Karpas-422 (cell line): ENCODE measurements around the gene ABCA13. TPM values are rescaled to one million over a fixed set of nuclear protein-coding genes. Genes with fewer than 3 reads are reported as not detected.

ENCODE experiments used
- DNase-seq: peaks from one replicate; pipeline ENCODE4 v3.0.0-alpha.2; 2015
- H2AFZ ChIP-seq: fragments of 200-600 bp; sonication (generic); 2 replicates; pipeline ENCODE4 v1.6.1; 2014; ENCODE audit warnings: antibody characterized with exemption, low read length, mixed read lengths
- H3K27ac ChIP-seq: fragments of 200-600 bp; sonication (generic); 2 replicates; pipeline ENCODE4 v1.5.1; 2014; ENCODE audit warnings: mild to moderate bottlenecking, low read length, moderate library complexity
- H3K27me3 ChIP-seq: fragments of 200-600 bp; sonication (generic); 2 replicates; pipeline ENCODE4 v1.6.1; 2014; ENCODE audit warnings: low read length, mixed read lengths
- H3K36me3 ChIP-seq: fragments of 200-600 bp; sonication (generic); 2 replicates; pipeline ENCODE4 v1.6.1; 2014; ENCODE audit warnings: low read length, mixed read lengths; ENCODE audit not compliant: insufficient read depth
- H3K4me1 ChIP-seq: fragments of 200-600 bp; sonication (generic); 2 replicates; pipeline ENCODE4 v1.6.1; 2014; ENCODE audit warnings: mild to moderate bottlenecking, low read length, mixed read lengths
- H3K4me2 ChIP-seq: fragments of 200-600 bp; sonication (generic); 2 replicates; pipeline ENCODE4 v1.6.1; 2014; ENCODE audit warnings: low read length, low read depth, mild to moderate bottlenecking; ENCODE audit not compliant: poor library complexity, severe bottlenecking
- H3K4me3 ChIP-seq: fragments of 200-600 bp; sonication (generic); 2 replicates; pipeline ENCODE4 v1.5.1; 2014; ENCODE audit warnings: mild to moderate bottlenecking, antibody characterized with exemption, low read length, mixed read lengths
- H3K79me2 ChIP-seq: fragments of 200-600 bp; sonication (generic); 2 replicates; pipeline ENCODE4 v1.6.1; 2014; ENCODE audit warnings: mild to moderate bottlenecking, low read length, mixed read lengths
- H3K9ac ChIP-seq: fragments of 200-600 bp; sonication (generic); 2 replicates; pipeline ENCODE4 v1.6.0; 2014; ENCODE audit warnings: low read length
- H3K9me2 ChIP-seq: fragments of 200-600 bp; sonication (generic), shearing (Covaris generic); replicated peaks from 2 replicates; pipeline ENCODE4 v1.6.0; 2014; ENCODE audit warnings: mild to moderate bottlenecking, low read length, moderate library complexity; ENCODE audit not compliant: insufficient read depth
- H3K9me3 ChIP-seq: fragments of 300-700, 200-600 bp; sonication (generic); 2 replicates; pipeline ENCODE4 v1.6.1; 2014; ENCODE audit warnings: low read length, mixed read lengths
- H4K20me1 ChIP-seq: fragments of 200-600 bp; sonication (generic); 2 replicates; pipeline ENCODE4 v1.6.1; 2014; ENCODE audit warnings: mild to moderate bottlenecking, antibody characterized with exemption, low read length, low read depth; ENCODE audit not compliant: insufficient read depth
- total RNA-seq: library from RNA; depleted of rRNA; stranded (reverse); fragments of >200 nt; shearing (Covaris generic); gene quantifications from 2 replicates; pipeline ENCODE4 v1.2.3, GENCODE V29; 2014; ENCODE audit warnings: low replicate concordance

ABCA13 gene
- total RNA-seq, 1 experiment from 2014 or later, result not detected

DNA sequence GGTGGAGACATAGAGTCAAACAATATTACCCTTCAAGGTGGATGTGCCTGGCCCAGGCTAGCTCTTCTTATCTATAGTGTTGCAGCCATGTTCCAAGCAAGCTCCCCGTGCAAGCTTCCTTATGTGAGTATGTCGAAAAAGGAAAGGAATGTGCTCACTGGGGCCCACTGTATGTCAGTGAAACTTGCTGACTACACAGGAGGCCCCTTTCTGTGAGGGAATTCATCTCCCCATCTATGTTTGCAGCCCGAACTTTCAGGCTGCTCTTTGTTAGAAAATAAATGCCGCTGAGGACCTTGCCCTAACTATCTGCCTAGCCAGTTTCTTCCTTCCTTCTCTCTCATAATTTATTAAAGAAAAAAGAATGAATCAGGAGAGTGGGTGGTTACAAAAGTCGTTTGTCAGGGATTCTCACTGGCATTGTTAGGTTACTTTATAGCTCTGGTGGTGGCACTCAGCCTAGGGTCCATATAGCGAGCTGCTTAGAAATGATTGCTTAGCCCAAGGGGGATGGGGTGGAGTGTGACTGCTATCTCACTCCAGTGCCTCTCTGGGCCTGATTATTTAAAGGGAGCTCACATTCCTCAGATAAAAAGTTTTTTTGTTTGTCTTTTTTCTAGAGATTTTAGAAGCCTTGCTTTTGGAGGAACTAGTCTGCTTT, 302.1 kb downstream of the ABCA13 start:
- no peak for DNase-seq
- no peak overlapping the region for H3K9ac ChIP-seq
- no peaks in the 10 kb centered on the region for H3K79me2 ChIP-seq
- H3K27ac ChIP-seq, result no peak overlapping the region
- H2AFZ ChIP-seq, result no peak overlapping the region
- no peak overlapping the region for H3K4me3 ChIP-seq
- H3K36me3 ChIP-seq, result no peaks in the 10 kb centered on the region
- H3K9me3 ChIP-seq, result no peaks in the 10 kb centered on the region
- H3K4me2 ChIP-seq, result no peak overlapping the region
- H3K27me3 ChIP-seq, result no peaks in the 10 kb centered on the region
- H3K4me1 ChIP-seq, result no peaks in the 10 kb centered on the region
- H3K9me2 ChIP-seq, result no peaks in the 10 kb centered on the region
- no peaks in the 10 kb centered on the region for H4K20me1 ChIP-seq

DNA sequence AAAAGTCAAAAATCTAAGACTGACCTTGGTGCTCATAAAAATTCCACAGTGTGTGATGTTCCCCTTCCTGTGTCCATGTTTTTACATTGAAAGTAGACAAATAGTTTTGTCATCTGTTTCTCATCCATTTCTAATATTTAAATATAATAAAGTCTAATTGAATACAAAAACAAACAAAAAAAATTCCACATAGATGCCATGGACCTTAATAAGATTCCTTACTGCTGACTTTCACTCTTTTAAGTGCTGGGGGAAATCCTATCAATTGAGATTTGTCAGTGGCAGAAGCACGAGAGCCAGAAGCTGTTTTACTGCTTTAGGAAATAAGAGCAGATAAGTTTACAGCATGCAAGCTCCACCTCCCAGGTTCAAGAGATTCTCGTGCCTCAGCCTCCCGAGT, 310.0 kb downstream of the ABCA13 start:
- no peak overlapping the region for H2AFZ ChIP-seq
- H4K20me1 ChIP-seq, result no peaks in the 10 kb centered on the region
- no peak overlapping the region for H3K4me3 ChIP-seq
- no peaks in the 10 kb centered on the region for H3K27me3 ChIP-seq
- no peaks in the 10 kb centered on the region for H3K36me3 ChIP-seq
- H3K4me1 ChIP-seq, result no peaks in the 10 kb centered on the region
- no peaks in the 10 kb centered on the region for H3K9me3 ChIP-seq
- H3K27ac ChIP-seq, result no peak overlapping the region
- no peak overlapping the region for H3K9ac ChIP-seq
- DNase-seq, result no peak
- H3K4me2 ChIP-seq, result no peak overlapping the region
- H3K79me2 ChIP-seq, result no peaks in the 10 kb centered on the region
- no peaks in the 10 kb centered on the region for H3K9me2 ChIP-seq

DNA sequence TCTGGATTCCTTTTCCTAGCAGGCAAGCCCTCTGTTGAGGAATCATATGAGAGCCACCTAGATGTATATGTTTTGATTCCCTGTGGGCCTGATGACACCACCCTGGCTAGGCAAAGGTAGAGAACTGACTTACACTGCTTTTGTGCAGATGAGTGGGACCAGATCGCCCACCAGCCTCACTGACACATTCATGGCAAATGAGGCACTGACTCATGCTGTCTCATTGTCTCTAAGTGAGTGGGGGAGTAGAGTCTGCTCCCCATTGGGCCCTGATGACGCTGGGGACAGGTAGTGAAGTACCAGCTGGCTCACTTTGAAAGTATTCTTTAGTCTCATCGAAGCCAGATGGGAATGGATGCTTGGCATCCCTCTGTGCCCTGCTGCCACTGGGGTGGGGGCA, 326.3 kb downstream of the ABCA13 start:
- no peaks in the 10 kb centered on the region for H3K9me3 ChIP-seq
- H3K9me2 ChIP-seq, result no peaks in the 10 kb centered on the region
- H3K4me3 ChIP-seq, result no peak overlapping the region
- no peaks in the 10 kb centered on the region for H3K79me2 ChIP-seq
- H3K36me3 ChIP-seq, result no peaks in the 10 kb centered on the region
- no peaks in the 10 kb centered on the region for H4K20me1 ChIP-seq
- no peaks in the 10 kb centered on the region for H3K27me3 ChIP-seq
- no peak overlapping the region for H2AFZ ChIP-seq
- no peaks in the 10 kb centered on the region for H3K4me1 ChIP-seq
- no peak overlapping the region for H3K9ac ChIP-seq
- no peak for DNase-seq
- H3K27ac ChIP-seq, result no peak overlapping the region
- no peak overlapping the region for H3K4me2 ChIP-seq

DNA sequence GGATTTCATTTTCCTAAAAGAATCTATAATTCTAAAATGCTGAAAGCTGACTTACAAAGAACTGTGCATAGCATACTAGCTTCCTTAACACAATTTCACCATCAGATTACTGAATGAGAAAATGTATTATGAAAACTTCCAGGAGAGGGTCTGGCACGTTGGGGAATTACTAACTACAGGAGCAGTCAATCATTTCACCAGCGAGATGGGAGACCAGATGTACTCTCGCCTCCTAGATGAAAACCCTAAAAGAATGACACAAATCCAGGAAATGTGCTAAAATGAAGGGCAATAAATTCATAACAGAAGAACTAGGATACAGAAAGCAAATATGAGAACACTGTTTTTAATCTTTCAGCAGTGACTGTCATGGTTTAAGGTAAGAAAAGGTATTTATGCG, 330.8 kb downstream of the ABCA13 start:
- no peak overlapping the region for H3K9ac ChIP-seq
- no peaks in the 10 kb centered on the region for H3K4me1 ChIP-seq
- H2AFZ ChIP-seq, result no peak overlapping the region
- no peak overlapping the region for H3K4me2 ChIP-seq
- H3K27ac ChIP-seq, result no peak overlapping the region
- no peak for DNase-seq
- no peaks in the 10 kb centered on the region for H4K20me1 ChIP-seq
- H3K36me3 ChIP-seq, result no peaks in the 10 kb centered on the region
- no peaks in the 10 kb centered on the region for H3K79me2 ChIP-seq
- no peak overlapping the region for H3K4me3 ChIP-seq
- H3K9me2 ChIP-seq, result no peaks in the 10 kb centered on the region
- H3K27me3 ChIP-seq, result no peaks in the 10 kb centered on the region
- no peaks in the 10 kb centered on the region for H3K9me3 ChIP-seq

DNA sequence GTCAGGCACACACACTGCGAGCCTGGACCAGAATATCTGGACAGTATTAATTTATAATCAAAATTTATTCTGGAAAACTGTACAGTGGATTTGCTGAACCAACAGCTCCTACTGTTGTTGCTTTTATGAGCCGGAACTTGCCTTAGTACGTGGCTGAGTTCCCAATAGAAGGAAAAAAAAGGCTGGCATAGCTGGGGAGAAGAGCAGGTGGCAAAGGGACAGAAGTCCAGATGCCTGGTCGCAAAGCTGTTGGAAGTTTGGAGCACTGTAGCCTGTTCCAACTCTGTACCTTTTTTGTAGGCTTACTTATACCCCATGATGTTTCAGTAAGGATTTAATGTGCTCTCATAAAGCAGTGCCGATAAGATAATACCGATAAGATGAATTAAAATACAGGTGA, 333.8 kb downstream of the ABCA13 start:
- no peak overlapping the region for H2AFZ ChIP-seq
- no peaks in the 10 kb centered on the region for H3K9me3 ChIP-seq
- no peak overlapping the region for H3K4me3 ChIP-seq
- no peak overlapping the region for H3K9ac ChIP-seq
- H3K79me2 ChIP-seq, result no peaks in the 10 kb centered on the region
- H3K36me3 ChIP-seq, result no peaks in the 10 kb centered on the region
- no peaks in the 10 kb centered on the region for H4K20me1 ChIP-seq
- no peaks in the 10 kb centered on the region for H3K9me2 ChIP-seq
- no peaks in the 10 kb centered on the region for H3K4me1 ChIP-seq
- H3K27ac ChIP-seq, result no peak overlapping the region
- H3K4me2 ChIP-seq, result no peak overlapping the region
- DNase-seq, result no peak
- no peaks in the 10 kb centered on the region for H3K27me3 ChIP-seq

DNA sequence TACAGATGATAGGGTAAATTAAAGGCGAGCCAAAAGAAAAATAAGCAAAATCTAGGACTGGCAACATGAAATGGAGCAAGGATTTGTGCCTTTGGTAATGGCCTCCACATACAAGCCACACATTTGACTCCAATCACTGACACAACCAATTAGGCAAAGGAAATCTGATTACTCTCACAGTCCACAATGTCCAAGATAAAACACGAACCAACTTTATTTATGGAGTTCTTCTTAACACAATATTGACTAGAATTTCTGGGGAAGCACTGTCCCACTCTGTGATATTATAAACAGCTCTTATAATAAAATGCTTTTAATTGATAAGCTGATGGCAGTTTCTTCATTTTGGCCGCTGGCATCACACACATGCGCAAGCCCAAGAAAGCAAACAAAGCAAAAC, 334.2 kb downstream of the ABCA13 start:
- Histone ChIP-seq H3K4me2 (no peak overlapping the region), H3K27ac (no peak overlapping the region), H3K9me3 (no peaks in the 10 kb centered on the region), H3K4me1 (no peaks in the 10 kb centered on the region), H2AFZ (no peak overlapping the region), H3K27me3 (no peaks in the 10 kb centered on the region), H3K36me3 (no peaks in the 10 kb centered on the region), H3K4me3 (no peak overlapping the region), H3K9ac (no peak overlapping the region), H3K9me2 (no peaks in the 10 kb centered on the region), H4K20me1 (no peaks in the 10 kb centered on the region), H3K79me2 (no peaks in the 10 kb centered on the region)
- no peak for DNase-seq

DNA sequence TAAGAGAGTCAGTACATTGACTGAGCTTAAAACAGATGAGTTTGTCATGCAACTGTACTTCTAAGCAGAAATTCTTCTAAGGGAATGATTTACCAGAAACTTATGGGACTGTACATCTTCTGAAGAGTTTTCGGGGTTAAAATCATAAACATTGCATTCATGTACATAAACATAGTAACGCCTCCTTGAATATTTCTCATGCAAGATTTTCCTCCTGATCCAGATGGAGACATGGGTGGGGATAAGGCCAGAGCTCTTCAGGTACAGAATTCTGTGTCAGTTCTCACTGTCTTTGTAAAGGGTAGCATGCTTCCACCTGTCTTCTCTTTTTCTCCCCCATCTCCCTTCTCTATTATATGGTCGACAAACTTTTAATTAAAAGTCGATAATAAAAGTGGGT, 335.3 kb downstream of the ABCA13 start:
- Histone ChIP-seq H2AFZ (no peak overlapping the region), H3K9ac (no peak overlapping the region), H3K9me3 (no peaks in the 10 kb centered on the region), H3K36me3 (no peaks in the 10 kb centered on the region), H3K4me3 (no peak overlapping the region), H3K4me1 (no peaks in the 10 kb centered on the region), H3K79me2 (no peaks in the 10 kb centered on the region), H3K27ac (no peak overlapping the region), H3K9me2 (no peaks in the 10 kb centered on the region), H4K20me1 (no peaks in the 10 kb centered on the region), H3K27me3 (no peaks in the 10 kb centered on the region), H3K4me2 (no peak overlapping the region)
- no peak for DNase-seq

DNA sequence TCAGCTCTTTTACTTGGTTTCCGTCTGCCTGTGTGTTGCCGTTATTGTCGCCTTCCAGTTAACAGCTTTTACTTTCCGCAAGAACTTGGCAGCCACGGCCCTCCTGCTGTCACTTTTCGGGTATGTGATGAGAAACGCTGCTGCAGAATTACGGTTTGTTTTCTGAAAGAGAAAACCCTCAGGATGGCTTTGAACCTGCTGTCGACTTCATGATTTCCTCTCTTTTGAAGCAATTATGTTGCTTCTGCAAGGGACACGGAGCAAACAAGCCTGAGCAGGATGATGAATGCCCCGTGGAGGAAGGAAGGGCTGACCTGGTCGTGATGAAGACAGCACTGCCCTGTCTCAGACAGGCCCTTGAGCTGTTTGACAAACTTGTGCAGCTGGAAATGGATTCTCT, 339.8 kb downstream of the ABCA13 start:
- Histone ChIP-seq H3K9ac (no peak overlapping the region), H3K27me3 (no peaks in the 10 kb centered on the region), H4K20me1 (no peaks in the 10 kb centered on the region), H3K4me1 (no peaks in the 10 kb centered on the region), H3K27ac (no peak overlapping the region), H3K79me2 (no peaks in the 10 kb centered on the region), H3K9me2 (no peaks in the 10 kb centered on the region), H3K9me3 (no peaks in the 10 kb centered on the region), H2AFZ (no peak overlapping the region), H3K4me3 (no peak overlapping the region), H3K36me3 (no peaks in the 10 kb centered on the region), H3K4me2 (no peak overlapping the region)
- DNase-seq, result no peak

DNA sequence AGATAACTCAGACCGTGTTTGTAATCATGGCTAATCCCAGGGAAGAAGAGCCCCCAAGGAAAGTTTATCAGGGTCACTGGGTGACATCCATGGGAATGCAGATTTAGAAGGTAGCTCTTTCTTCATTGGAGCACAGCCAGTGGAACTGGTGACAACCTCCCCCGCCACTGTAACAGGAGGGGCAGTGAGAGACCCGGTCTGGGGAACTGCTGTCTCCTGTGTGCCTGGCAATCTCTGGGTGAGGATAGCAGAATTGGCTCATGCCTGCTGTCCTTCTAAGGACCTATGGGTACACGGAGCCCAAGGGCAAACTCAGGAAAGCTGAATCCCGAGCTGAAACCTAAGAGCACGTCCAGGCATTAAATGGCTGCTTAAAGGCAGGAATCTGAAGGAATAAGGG, 341.6 kb downstream of the ABCA13 start:
- Histone ChIP-seq H3K27me3 (no peaks in the 10 kb centered on the region), H2AFZ (no peak overlapping the region), H3K36me3 (no peaks in the 10 kb centered on the region), H3K79me2 (no peaks in the 10 kb centered on the region), H3K4me1 (no peaks in the 10 kb centered on the region), H3K4me3 (no peak overlapping the region), H3K9me3 (no peaks in the 10 kb centered on the region), H3K9ac (no peak overlapping the region), H3K27ac (no peak overlapping the region), H3K9me2 (no peaks in the 10 kb centered on the region), H4K20me1 (no peaks in the 10 kb centered on the region), H3K4me2 (no peak overlapping the region)
- DNase-seq, result no peak
